GM04503 (cell line): ENCODE results near the gene SAMHD1.
"Not testable (repeated sequence)": the region's sequence is repeated elsewhere in the genome, so short reads cannot be mapped to it uniquely, and the experiment has no call there.

Experiments used
- DNase-seq: peaks from one replicate; pipeline ENCODE4 v3.0.0-alpha.2; 2012; ENCODE audit warnings: low read depth

The SAMHD1 gene

GRCh38 chr20:36916199-36916598 lies 35.3 kb downstream of the SAMHD1 start:
- DNase-seq, result no peak

- DNase-seq, result no peak
These were observed 42.9 kb downstream of the SAMHD1 start for GRCh38 chr20:36908603-36909002.

- DNase-seq, result not testable (repeated sequence)
These were observed 45.4 kb downstream of the SAMHD1 start for GRCh38 chr20:36906086-36906485.

- not testable (repeated sequence) for DNase-seq
These were observed 45.9 kb downstream of the SAMHD1 start for GRCh38 chr20:36905566-36905965.

- no peak for DNase-seq
These were observed 46.8 kb downstream of the SAMHD1 start for GRCh38 chr20:36904690-36905089.

GRCh38 chr20:36895036-36895435 lies 56.5 kb downstream of the SAMHD1 start:
- no peak for DNase-seq

- DNase-seq, result no peak
These were observed 57.7 kb downstream of the SAMHD1 start for GRCh38 chr20:36893801-36894200.

- DNase-seq, result no peak
These were observed 60.3 kb downstream of the SAMHD1 start for GRCh38 chr20:36891211-36891610.

- no peak for DNase-seq
These were observed 60.9 kb downstream of the SAMHD1 start for GRCh38 chr20:36890586-36890985.

GRCh38 chr20:36888880-36889516 lies 62.5 kb downstream of the SAMHD1 start:
- DNase-seq, result no peak

- DNase-seq, result no peak
These were observed 63.8 kb downstream of the SAMHD1 start for GRCh38 chr20:36887752-36888090.

GRCh38 chr20:36886859-36887751 lies 64.4 kb downstream of the SAMHD1 start:
- no peak for DNase-seq

GRCh38 chr20:36885356-36885755 lies 66.2 kb downstream of the SAMHD1 start:
- DNase-seq, result no peak

GRCh38 chr20:36883977-36884535 lies 67.5 kb downstream of the SAMHD1 start:
- DNase-seq, result no peak

GRCh38 chr20:36881888-36882287 lies 69.6 kb downstream of the SAMHD1 start:
- no peak for DNase-seq

GRCh38 chr20:36881331-36881730 lies 70.2 kb downstream of the SAMHD1 start:
- DNase-seq, result no peak

GRCh38 chr20:36880741-36881250 lies 70.7 kb downstream of the SAMHD1 start:
- DNase-seq, result no peak

GRCh38 chr20:36878941-36879340 lies 72.6 kb downstream of the SAMHD1 start:
- DNase-seq, result no peak

- DNase-seq, result no peak
These were observed 75.1 kb downstream of the SAMHD1 start for GRCh38 chr20:36876473-36876833.

- DNase-seq, result no peak
These were observed 75.6 kb downstream of the SAMHD1 start, which contains the start of gene TLDC2 for GRCh38 chr20:36875702-36876472. TSS of gene TLDC2 (plus strand) at chr20:36876138. CDS start at chr20:36876175, 37 bp downstream.

- not testable (repeated sequence) for DNase-seq
These were observed 76.4 kb downstream of the SAMHD1 start for GRCh38 chr20:36875093-36875492.
